ENCODE measurements around the gene SPAG5.
A peak's percentile ranks its signal among the peaks of the same experiment; 100 is the strongest.

- TF ChIP-seq ZBTB40 (IDR thresholded peaks at IDR 0.05; ENCODE audit: borderline replicate concordance) (no peak), SIN3A (IDR thresholded peaks at IDR 0.05; ENCODE audit: low read depth, low read length) (no peak), TAF1 (IDR thresholded peaks at IDR 0.05; ENCODE audit: borderline replicate concordance, low read depth, low read length) (no peak)
- TF ChIP-seq, protein P1, sequence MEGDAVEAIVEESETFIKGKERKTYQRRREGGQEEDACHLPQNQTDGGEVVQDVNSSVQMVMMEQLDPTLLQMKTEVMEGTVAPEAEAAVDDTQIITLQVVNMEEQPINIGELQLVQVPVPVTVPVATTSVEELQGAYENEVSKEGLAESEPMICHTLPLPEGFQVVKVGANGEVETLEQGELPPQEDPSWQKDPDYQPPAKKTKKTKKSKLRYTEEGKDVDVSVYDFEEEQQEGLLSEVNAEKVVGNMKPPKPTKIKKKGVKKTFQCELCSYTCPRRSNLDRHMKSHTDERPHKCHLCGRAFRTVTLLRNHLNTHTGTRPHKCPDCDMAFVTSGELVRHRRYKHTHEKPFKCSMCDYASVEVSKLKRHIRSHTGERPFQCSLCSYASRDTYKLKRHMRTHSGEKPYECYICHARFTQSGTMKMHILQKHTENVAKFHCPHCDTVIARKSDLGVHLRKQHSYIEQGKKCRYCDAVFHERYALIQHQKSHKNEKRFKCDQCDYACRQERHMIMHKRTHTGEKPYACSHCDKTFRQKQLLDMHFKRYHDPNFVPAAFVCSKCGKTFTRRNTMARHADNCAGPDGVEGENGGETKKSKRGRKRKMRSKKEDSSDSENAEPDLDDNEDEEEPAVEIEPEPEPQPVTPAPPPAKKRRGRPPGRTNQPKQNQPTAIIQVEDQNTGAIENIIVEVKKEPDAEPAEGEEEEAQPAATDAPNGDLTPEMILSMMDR (IDR thresholded peaks at IDR 0.05 in 2 of 3, conservative IDR thresholded peaks at IDR 0.05 in 1 of 3; ENCODE audit: control insufficient read depth in 2 of 3, extremely low read depth in 1 of 3, insufficient read depth in 1 of 3, low read depth in 3 of 3, low read length in 3 of 3), result peak; percentile 94 to 99 (median 99); a peak in 5 of 6 replicates
Measured at GRCh38 chr17:28547623-28548416, 51.0 kb downstream of the SPAG5 start.

Measured in GM12878 (cell line).